GM19324 (cell line): ENCODE data around the gene ZFAND6.
"Not testable (repeated sequence)": the region's sequence is repeated elsewhere in the genome, so short reads cannot be mapped to it uniquely, and the experiment has no call there.

Experiments
- ATAC-seq: cut with Tn5 transposase; IDR thresholded peaks from one replicate; pipeline ENCODE4 v1.9.1; 2021; ENCODE audit warnings: mild to moderate bottlenecking, moderate library complexity; ENCODE audit not compliant: unreplicated experiment, low FRiP score

ZFAND6 gene

GRCh38 chr15:80136854-80137253, 77.4 kb downstream of the ZFAND6 start:
- ATAC-seq = no peak

GRCh38 chr15:80138961-80139360, 79.5 kb downstream of the ZFAND6 start:
- ATAC-seq = no peak

GRCh38 chr15:80140909-80141308, 81.4 kb downstream of the ZFAND6 start:
- no peak for ATAC-seq

- no peak for ATAC-seq
Observed at GRCh38 chr15:80141916-80142598, 82.6 kb downstream of the ZFAND6 start.

- no peak for ATAC-seq
Observed at GRCh38 chr15:80142646-80143045, 83.2 kb downstream of the ZFAND6 start.

- no peak for ATAC-seq
Observed at GRCh38 chr15:80151148-80151547, 91.7 kb downstream of the ZFAND6 start.

- ATAC-seq = no peak
Observed at GRCh38 chr15:80151576-80151975, 92.1 kb downstream of the ZFAND6 start.

GRCh38 chr15:80152180-80152895, 92.9 kb downstream of the ZFAND6 start:
- ATAC-seq = peak; percentile 49

GRCh38 chr15:80152896-80153876, 93.7 kb downstream of the ZFAND6 start, which contains the start of gene FAH:
Gene FAH, plus strand, starts transcription at chr15:80152999. Its CDS starts 56 bp downstream, at chr15:80153055.
- ATAC-seq = peak; percentile 55

- ATAC-seq = no peak
Observed at GRCh38 chr15:80153900-80154299, 94.4 kb downstream of the ZFAND6 start.

GRCh38 chr15:80154336-80154735, 94.9 kb downstream of the ZFAND6 start:
- ATAC-seq = no peak

GRCh38 chr15:80155001-80155377, 95.5 kb downstream of the ZFAND6 start:
- no peak for ATAC-seq

- not testable (repeated sequence) for ATAC-seq
Observed at GRCh38 chr15:80155378-80156175, 96.1 kb downstream of the ZFAND6 start.

GRCh38 chr15:80156176-80156720, 96.8 kb downstream of the ZFAND6 start:
- no peak for ATAC-seq

GRCh38 chr15:80157215-80157614, 97.7 kb downstream of the ZFAND6 start:
- ATAC-seq = no peak

GRCh38 chr15:80159301-80159700, 99.8 kb downstream of the ZFAND6 start:
- no peak for ATAC-seq

- peak; percentile 13 for ATAC-seq
Observed at GRCh38 chr15:80159811-80160569, 100.5 kb downstream of the ZFAND6 start.

- ATAC-seq = peak; percentile 59
Observed at GRCh38 chr15:80160570-80161156, 101.2 kb downstream of the ZFAND6 start.
